ENCODE data around the gene GPANK1. TPM values are rescaled to one million over a fixed set of nuclear protein-coding genes. Genes with fewer than 3 reads are reported as not detected.

Gene GPANK1
- total RNA-seq, 3 donors from 2014 or later (not counting 1 experiment from before 2014, with no cell fraction given) = 16.0 to 20.3 (median 18.2) TPM

- Histone ChIP-seq H3K9me3 (ENCODE audit: control insufficient read depth, insufficient read depth, low read length) (no peaks in the 10 kb centered on the region), H3K4me3 (ENCODE audit: low read length) (peak overlapping the region; percentile 91), H3K36me3 (ENCODE audit: control insufficient read depth, insufficient read depth, low read length) (peaks cover 14% of the 10 kb centered on the region), H3K27ac (ENCODE audit: low read length) (peak overlapping the region; percentile 98), H3K27me3 (ENCODE audit: control insufficient read depth, insufficient read depth, low read length) (no peaks in the 10 kb centered on the region), H3K4me1 (ENCODE audit: control insufficient read depth, insufficient read depth, low read length) (peaks cover 29% of the 10 kb centered on the region)
- DNase-seq (peak; percentile 93 to 99), ATAC-seq (peak; percentile 80 to 94 (median 84))
- H3K9me3 Mint-ChIP-seq = no peaks in the 10 kb centered on the region
- peak overlapping the region; percentile 92 to 95 for H3K27ac Mint-ChIP-seq
- intact Hi-C loops (cut with micrococcal nuclease) = loop anchor here (1.0 to 5.0 kb wide), 4 partner anchors 32 to 117 kb away; partner anchors contain the start of genes BAG6, CLIC1 and GPANK1
- no peaks in the 10 kb centered on the region for H3K27me3 Mint-ChIP-seq (ENCODE audit: low read depth in 2 of 2)
- peaks cover 20 to 25% of the 10 kb centered on the region in 2 donors for H3K4me1 Mint-ChIP-seq
- under 1% methylated on average over 45 of the region's 50 CpGs for WGBS (ENCODE audit: insufficient coverage)
- no peaks in the 10 kb centered on the region for H3K36me3 Mint-ChIP-seq
- TF ChIP-seq CTCF (IDR thresholded peaks at IDR 0.05) = no peak
- H3K4me3 Mint-ChIP-seq = peak overlapping the region; percentile 92
These were observed 44.8 kb downstream of the GPANK1 start for GRCh38 chr6:31619805-31620585.

GRCh38 chr6:31617010-31617409 lies 47.8 kb downstream of the GPANK1 start:
- Mint-ChIP-seq H3K27ac (no peak overlapping the region), H3K4me3 (no peak overlapping the region), H3K4me1 (peaks cover 11 to 17% of the 10 kb centered on the region in 2 donors), H3K36me3 (no peaks in the 10 kb centered on the region), H3K27me3 (ENCODE audit: low read depth in 2 of 2) (no peaks in the 10 kb centered on the region), H3K9me3 (no peaks in the 10 kb centered on the region)
- no peak for ATAC-seq
- DNase-seq = no peak
- Histone ChIP-seq H3K4me1 (ENCODE audit: control insufficient read depth, insufficient read depth, low read length) (peaks cover 28% of the 10 kb centered on the region), H3K27me3 (ENCODE audit: control insufficient read depth, insufficient read depth, low read length) (no peaks in the 10 kb centered on the region), H3K36me3 (ENCODE audit: control insufficient read depth, insufficient read depth, low read length) (no peaks in the 10 kb centered on the region), H3K27ac (ENCODE audit: low read length) (no peak overlapping the region), H3K9me3 (ENCODE audit: control insufficient read depth, insufficient read depth, low read length) (no peaks in the 10 kb centered on the region), H3K4me3 (ENCODE audit: low read length) (no peak overlapping the region)
- TF ChIP-seq CTCF (IDR thresholded peaks at IDR 0.05) = no peak
- intact Hi-C loops (cut with micrococcal nuclease) = no loop called here
- 90% methylated on average over 2 of the region's 2 CpGs for WGBS (ENCODE audit: insufficient coverage)

- Histone ChIP-seq H3K4me3 (ENCODE audit: low read length) (no peak overlapping the region), H3K9me3 (ENCODE audit: control insufficient read depth, insufficient read depth, low read length) (no peaks in the 10 kb centered on the region), H3K27me3 (ENCODE audit: control insufficient read depth, insufficient read depth, low read length) (no peaks in the 10 kb centered on the region), H3K27ac (ENCODE audit: low read length) (no peak overlapping the region), H3K36me3 (ENCODE audit: control insufficient read depth, insufficient read depth, low read length) (no peaks in the 10 kb centered on the region), H3K4me1 (ENCODE audit: control insufficient read depth, insufficient read depth, low read length) (peaks cover 17% of the 10 kb centered on the region)
- intact Hi-C loops (cut with micrococcal nuclease) = no loop called here
- Mint-ChIP-seq H3K27ac (no peak overlapping the region), H3K27me3 (ENCODE audit: low read depth in 2 of 2) (no peaks in the 10 kb centered on the region), H3K4me3 (no peak overlapping the region), H3K4me1 (peaks cover 0 to 6% of the 10 kb centered on the region in 2 donors), H3K9me3 (no peaks in the 10 kb centered on the region), H3K36me3 (no peaks in the 10 kb centered on the region)
- 15% methylated on average over 6 of the region's 7 CpGs for WGBS (ENCODE audit: insufficient coverage)
- TF ChIP-seq CTCF (IDR thresholded peaks at IDR 0.05) = no peak
- DNase-seq (peak in 1 of 2 donors; percentile 53), ATAC-seq (no peak)
These were observed 49.0 kb downstream of the GPANK1 start for GRCh38 chr6:31615748-31616147.
